HCT116 (cell line): Measurements from ENCODE around the gene KDM4D.

Experiments
- CEBPB ChIP-seq: IDR thresholded peaks from 2 replicates; pipeline ENCODE4 v1.6.1; 2012; ENCODE audit warnings: low read depth
- EGR1 ChIP-seq: IDR thresholded peaks from 2 replicates; pipeline ENCODE4 v1.6.1; 2012; ENCODE audit warnings: low read depth
- POLR2A ChIP-seq: IDR thresholded peaks from 2 replicates; pipeline ENCODE4 v1.7.0; 2011; ENCODE audit warnings: borderline replicate concordance; ENCODE audit not compliant: insufficient read depth, insufficient read length; ENCODE audit errors: extremely low read depth
- POLR2AphosphoS5 ChIP-seq: IDR thresholded peaks from 2 replicates; pipeline ENCODE4 v1.6.1; 2011; ENCODE audit warnings: mild to moderate bottlenecking, low read depth, low read length, moderate library complexity
- SIN3A ChIP-seq: IDR thresholded peaks from 2 replicates; pipeline ENCODE4 v1.6.1; 2012; ENCODE audit warnings: low read depth
- SP1 ChIP-seq: IDR thresholded peaks from 2 replicates; pipeline ENCODE4 v1.6.1; 2012; ENCODE audit warnings: low read depth
- TCF7L2 ChIP-seq: IDR thresholded peaks from 2 replicates; pipeline ENCODE4 v1.7.0; 2011; ENCODE audit warnings: borderline replicate concordance, inconsistent platforms; ENCODE audit not compliant: insufficient read depth, insufficient read length; ENCODE audit errors: extremely low read depth
- TF ChIP-seq, protein P1 (sequence below), 3 experiments: fragments of 200-600 bp in 1 of 3; sonication (generic) in 1 of 3; IDR thresholded peaks in 2 of 3; conservative IDR thresholded peaks in 1 of 3; 2 replicates each; pipeline ENCODE4 v1.5.1; 2012 to 2017; ENCODE audit warnings: low read depth in 2 of 3, low read length in 2 of 3, antibody characterized with exemption in 1 of 3, borderline replicate concordance in 1 of 3, control low read depth in 1 of 3, mild to moderate bottlenecking in 1 of 3, mixed read lengths in 1 of 3, mixed run types in 1 of 3, moderate library complexity in 1 of 3; ENCODE audit not compliant: insufficient read depth in 1 of 3

DNA sequence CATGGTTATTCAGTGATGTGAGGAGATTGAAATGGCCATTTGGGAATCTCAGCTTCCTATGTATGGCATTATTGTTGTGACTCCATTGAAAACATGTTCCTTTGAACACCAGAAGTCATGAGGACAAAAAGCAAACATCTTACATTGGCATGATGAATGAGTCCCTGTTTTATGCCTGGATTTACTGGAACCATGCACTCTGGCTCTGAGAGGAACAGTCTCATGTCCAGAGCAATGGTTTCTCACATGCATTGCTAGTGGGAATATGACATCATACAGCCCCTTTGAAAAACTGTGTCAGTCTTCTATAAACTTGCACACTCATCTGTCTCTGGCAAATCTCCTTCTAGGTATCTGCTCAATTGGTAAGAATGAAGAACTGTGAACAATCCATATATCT is 72.3 kb downstream of the KDM4D start:
- TF ChIP-seq SIN3A (no peak), TCF7L2 (no peak), SP1 (no peak), EGR1 (no peak), POLR2A (no peak), CEBPB (no peak), POLR2AphosphoS5 (no peak)
- TF ChIP-seq, protein P1, sequence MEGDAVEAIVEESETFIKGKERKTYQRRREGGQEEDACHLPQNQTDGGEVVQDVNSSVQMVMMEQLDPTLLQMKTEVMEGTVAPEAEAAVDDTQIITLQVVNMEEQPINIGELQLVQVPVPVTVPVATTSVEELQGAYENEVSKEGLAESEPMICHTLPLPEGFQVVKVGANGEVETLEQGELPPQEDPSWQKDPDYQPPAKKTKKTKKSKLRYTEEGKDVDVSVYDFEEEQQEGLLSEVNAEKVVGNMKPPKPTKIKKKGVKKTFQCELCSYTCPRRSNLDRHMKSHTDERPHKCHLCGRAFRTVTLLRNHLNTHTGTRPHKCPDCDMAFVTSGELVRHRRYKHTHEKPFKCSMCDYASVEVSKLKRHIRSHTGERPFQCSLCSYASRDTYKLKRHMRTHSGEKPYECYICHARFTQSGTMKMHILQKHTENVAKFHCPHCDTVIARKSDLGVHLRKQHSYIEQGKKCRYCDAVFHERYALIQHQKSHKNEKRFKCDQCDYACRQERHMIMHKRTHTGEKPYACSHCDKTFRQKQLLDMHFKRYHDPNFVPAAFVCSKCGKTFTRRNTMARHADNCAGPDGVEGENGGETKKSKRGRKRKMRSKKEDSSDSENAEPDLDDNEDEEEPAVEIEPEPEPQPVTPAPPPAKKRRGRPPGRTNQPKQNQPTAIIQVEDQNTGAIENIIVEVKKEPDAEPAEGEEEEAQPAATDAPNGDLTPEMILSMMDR (IDR thresholded peaks at IDR 0.05 in 2 of 3, conservative IDR thresholded peaks at IDR 0.05 in 1 of 3; ENCODE audit: borderline replicate concordance in 1 of 3, insufficient read depth in 1 of 3, low read depth in 2 of 3, low read length in 2 of 3) = no peak
